ENCODE results near the gene FFAR2.

GRCh38 chr19:35495107-35496064, 47.3 kb downstream of the FFAR2 start:
- peak; percentile 79 for TF ChIP-seq CTCF (conservative IDR thresholded peaks at IDR 0.05; ENCODE audit: low read depth, low read length)
- no peak for TF ChIP-seq EZH2phosphoT487 (IDR thresholded peaks at IDR 0.05; ENCODE audit: borderline replicate concordance, low read length)
- TF ChIP-seq EZH2 (IDR thresholded peaks at IDR 0.05; ENCODE audit: low read length, unreplicated experiment), result no peak

Data from PC-3 (cell line).